Measurements from ENCODE around the gene HSPA12B. TPM values are rescaled to one million over a fixed set of nuclear protein-coding genes. Genes with fewer than 3 reads are reported as not detected.

Gene HSPA12B
- total and polyA plus RNA-seq, 2 of the 8 experiments (the other 6 are each of a cell fraction or from before 2014, with no cell fraction given) = 2.2 to 4.3 TPM

- H3K36me3 ChIP-seq (ENCODE audit: control insufficient read depth in 2 of 4, insufficient read depth in 4 of 4, low read length in 3 of 4) = no peaks in the 10 kb centered on the region
- no peak overlapping the region for H3K9ac ChIP-seq (replicated peaks in 1 of 4; ENCODE audit: extremely low read depth in 1 of 4, low read depth in 3 of 4, low read length in 3 of 4)
- H4K91ac ChIP-seq (replicated peaks; ENCODE audit: insufficient read length, low read length) = no peak overlapping the region
- DNase-seq (ENCODE audit: low read depth in 1 of 2, low spot score in 2 of 2) (no peak), FAIRE-seq (no peak)
- H4K5ac ChIP-seq (ENCODE audit: insufficient read length, low read depth, low read length) = no peak overlapping the region
- H3K4ac ChIP-seq (replicated peaks; ENCODE audit: insufficient read length, low read depth, low read length) = no peak overlapping the region
- no peaks in the 10 kb centered on the region for H3K23me2 ChIP-seq (ENCODE audit: low read depth, low read length)
- H3K27ac ChIP-seq (ENCODE audit: low read depth, low read length) = no peak overlapping the region
- 95% methylated on average over 9 of the region's 9 CpGs; no CpG with 5 or more reads in 1 of the 2 experiments for WGBS, 2 experiments (ENCODE audit: extremely low coverage in 1 of 2, insufficient coverage in 1 of 2, insufficient read length in 1 of 2, insufficient replicate concordance in 2 of 2, low coverage in 1 of 2, low lambda C conversion rate in 2 of 2, missing lambda C conversion rate in 1 of 2)
- H4K8ac ChIP-seq (ENCODE audit: extremely low read depth, insufficient read depth, low read length) = no peak overlapping the region
- H3K23ac ChIP-seq (ENCODE audit: insufficient read length) = no peak overlapping the region
- no peak overlapping the region for H3K18ac ChIP-seq (ENCODE audit: extremely low read depth, low read length)
- ChIA-PET POLR2A (ENCODE audit: partially characterized antibody) (no interaction called here), CTCF (ENCODE audit: partially characterized antibody) (interaction anchor here (0.7 to 45.1 kb wide), 4 partner anchors 5 to 58 kb away, joined by 3 to 1432 read pairs (median 718); partner anchors contain the start of genes ADAM33 and SIGLEC1)
- H3K4me1 ChIP-seq (replicated peaks in 1 of 4; ENCODE audit: control insufficient read depth in 3 of 4, insufficient read depth in 4 of 4, low read length in 3 of 4) = peaks cover 0 to 2% (median 0%) of the 10 kb centered on the region in 4 experiments; a peak in 1 of 7 replicates
- 0 out of 7 replicates have a peak, but pooled peaks cover 0 to 2% (median 0%) of the 10 kb centered on the region in 4 experiments for H3K27me3 ChIP-seq (replicated peaks in 1 of 4; ENCODE audit: control insufficient read depth in 3 of 4, extremely low read depth in 1 of 4, insufficient read depth in 3 of 4, low read length in 3 of 4)
- no peaks in the 10 kb centered on the region for H3K79me1 ChIP-seq (ENCODE audit: low read depth, low read length)
- H2BK120ac ChIP-seq (replicated peaks; ENCODE audit: low read depth, low read length) = no peak overlapping the region
- H3K79me2 ChIP-seq (ENCODE audit: control insufficient read depth in 1 of 2, insufficient read depth in 2 of 2, low read length in 2 of 2) = no peaks in the 10 kb centered on the region
- H4K20me1 ChIP-seq (replicated peaks in 1 of 2; ENCODE audit: control insufficient read depth in 1 of 2, insufficient read depth in 2 of 2, low read length in 2 of 2) = no peaks in the 10 kb centered on the region
- H2BK12ac ChIP-seq (ENCODE audit: low read depth, low read length) = no peak overlapping the region
- H2BK5ac ChIP-seq (ENCODE audit: low read depth, low read length) = no peak overlapping the region
- no peak overlapping the region for H2AFZ ChIP-seq (ENCODE audit: low read length)
- no peak overlapping the region for H3K4me3 ChIP-seq (ENCODE audit: extremely low read depth in 1 of 4, insufficient read depth in 2 of 4, low read depth in 3 of 4, low read length in 4 of 4)
- H3K56ac ChIP-seq (replicated peaks; ENCODE audit: insufficient read length, low read depth, low read length) = no peak overlapping the region
- H3K9me3 ChIP-seq (ENCODE audit: insufficient read depth in 2 of 2, low read depth in 1 of 2, low read length in 1 of 2) = peaks cover 4 to 6% of the 10 kb centered on the region in 2 experiments; a peak in 2 of 4 replicates
- TF ChIP-seq SP1 (IDR thresholded peaks at IDR 0.05; ENCODE audit: low read depth, low read length) (no peak), GABPA (IDR thresholded peaks at IDR 0.05; ENCODE audit: borderline replicate concordance, insufficient read depth, low read length) (no peak), RBBP5 (IDR thresholded peaks at IDR 0.05; ENCODE audit: borderline replicate concordance, low read depth, low read length) (no peak), FOSL1 (IDR thresholded peaks at IDR 0.05; ENCODE audit: insufficient read depth, low read depth, low read length) (no peak), CTCF (IDR thresholded peaks at IDR 0.05; ENCODE audit: control extremely low read depth in 1 of 3, insufficient read depth in 1 of 3, low read depth in 1 of 3, low read length in 3 of 3) (no peak)
- no peak overlapping the region for H3K4me2 ChIP-seq (ENCODE audit: insufficient read depth in 1 of 2, low read depth in 2 of 2, low read length in 2 of 2)
- H2BK15ac ChIP-seq (ENCODE audit: low read length) = no peak overlapping the region
- H2BK20ac ChIP-seq (ENCODE audit: low read length) = no peak overlapping the region
- no peak overlapping the region for H2AK5ac ChIP-seq (ENCODE audit: low read depth, low read length)
- H3K14ac ChIP-seq (ENCODE audit: insufficient read length) = no peak overlapping the region
Measured at GRCh38 chr20:3691897-3692296, 40.6 kb upstream of the HSPA12B start.

Measured in H1 (cell line).